ENCODE data around the gene PIGU.
"Not testable (repeated sequence)": the region's sequence is repeated elsewhere in the genome, so short reads cannot be mapped to it uniquely, and the experiment has no call there.

PIGU gene

DNA sequence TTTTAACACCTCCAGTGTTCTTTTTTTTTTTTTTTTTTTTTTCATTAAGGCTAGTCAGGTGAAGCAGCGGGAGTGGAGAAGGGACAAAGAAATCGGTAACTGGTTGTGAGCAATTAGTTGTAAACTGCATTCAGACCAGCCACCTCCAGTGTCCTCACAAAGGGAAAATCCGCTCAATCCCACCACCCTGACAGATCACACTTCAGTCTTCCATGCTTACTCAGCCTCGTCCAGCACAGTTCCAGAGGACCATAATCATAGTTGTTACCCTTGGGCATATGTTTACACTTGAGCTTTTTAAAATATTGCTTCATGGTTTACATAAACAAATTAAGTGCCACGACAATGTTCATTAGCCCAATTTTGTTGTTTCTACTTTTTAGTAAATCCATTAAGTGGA lies 150.4 kb downstream of the PIGU start:
- DNase-seq (ENCODE audit: low read depth) = no peak
- H3K4me3 ChIP-seq (replicated peaks; ENCODE audit: low read depth, low read length) = no peak overlapping the region
- TF ChIP-seq, protein P1, sequence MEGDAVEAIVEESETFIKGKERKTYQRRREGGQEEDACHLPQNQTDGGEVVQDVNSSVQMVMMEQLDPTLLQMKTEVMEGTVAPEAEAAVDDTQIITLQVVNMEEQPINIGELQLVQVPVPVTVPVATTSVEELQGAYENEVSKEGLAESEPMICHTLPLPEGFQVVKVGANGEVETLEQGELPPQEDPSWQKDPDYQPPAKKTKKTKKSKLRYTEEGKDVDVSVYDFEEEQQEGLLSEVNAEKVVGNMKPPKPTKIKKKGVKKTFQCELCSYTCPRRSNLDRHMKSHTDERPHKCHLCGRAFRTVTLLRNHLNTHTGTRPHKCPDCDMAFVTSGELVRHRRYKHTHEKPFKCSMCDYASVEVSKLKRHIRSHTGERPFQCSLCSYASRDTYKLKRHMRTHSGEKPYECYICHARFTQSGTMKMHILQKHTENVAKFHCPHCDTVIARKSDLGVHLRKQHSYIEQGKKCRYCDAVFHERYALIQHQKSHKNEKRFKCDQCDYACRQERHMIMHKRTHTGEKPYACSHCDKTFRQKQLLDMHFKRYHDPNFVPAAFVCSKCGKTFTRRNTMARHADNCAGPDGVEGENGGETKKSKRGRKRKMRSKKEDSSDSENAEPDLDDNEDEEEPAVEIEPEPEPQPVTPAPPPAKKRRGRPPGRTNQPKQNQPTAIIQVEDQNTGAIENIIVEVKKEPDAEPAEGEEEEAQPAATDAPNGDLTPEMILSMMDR (IDR thresholded peaks at IDR 0.05; ENCODE audit: low read length, missing control alignments) = no peak

DNA sequence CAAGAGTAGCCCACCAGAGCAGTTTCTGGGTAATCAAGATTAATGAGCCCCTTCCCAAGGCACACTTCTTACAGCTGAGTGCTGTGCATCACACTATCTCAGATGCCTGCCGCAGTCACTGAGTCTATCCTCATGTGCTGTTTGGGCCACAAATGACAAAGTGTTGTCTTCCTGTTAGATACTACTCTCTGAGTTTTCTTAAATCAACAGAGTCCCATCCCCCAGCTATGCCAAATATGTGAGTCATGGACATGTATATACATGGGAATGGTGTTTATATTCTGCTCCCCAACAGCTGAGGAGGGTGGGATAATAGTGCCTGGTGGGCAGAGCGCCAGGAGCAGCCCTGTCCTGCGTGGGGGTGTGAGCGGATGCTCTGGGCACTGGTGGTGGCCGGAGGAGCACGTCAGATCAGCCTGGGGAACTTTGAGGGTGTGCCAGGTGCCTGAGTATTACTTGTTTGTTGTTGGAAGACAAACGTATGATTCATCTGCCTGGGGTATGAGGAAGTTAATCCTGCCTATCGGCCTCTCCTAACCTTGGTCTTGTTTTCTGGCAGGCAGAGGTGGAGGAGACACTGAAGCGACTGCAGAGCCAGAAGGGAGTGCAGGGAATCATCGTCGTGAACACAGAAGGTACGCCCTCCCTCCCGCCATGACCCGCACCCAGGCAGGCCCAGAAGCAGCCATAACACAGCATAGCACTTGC lies 151.0 kb downstream of the PIGU start:
- peak; percentile 99 for DNase-seq (ENCODE audit: low read depth)
- TF ChIP-seq, protein P1 (IDR thresholded peaks at IDR 0.05; ENCODE audit: low read length, missing control alignments) = no peak
- no peak overlapping the region for H3K4me3 ChIP-seq (replicated peaks; ENCODE audit: low read depth, low read length)

DNA sequence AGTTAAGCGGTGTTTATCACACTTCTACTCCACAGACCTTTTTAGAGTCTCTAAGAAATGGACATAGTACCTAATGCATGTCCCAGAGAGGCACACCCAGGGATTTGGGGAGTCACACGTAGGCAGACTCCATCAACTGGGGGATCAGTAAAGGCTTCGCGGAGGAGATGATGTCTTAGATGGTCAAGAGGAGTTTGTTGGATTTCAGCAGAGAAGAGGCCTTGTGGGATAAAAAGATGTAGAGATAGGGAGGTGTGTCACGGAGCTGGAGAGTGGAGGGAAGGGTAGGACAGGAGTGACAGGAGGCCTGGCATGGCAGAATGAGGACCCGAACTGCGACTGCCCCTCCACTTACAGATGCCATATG lies 151.6 kb downstream of the PIGU start:
- DNase-seq (ENCODE audit: low read depth) = no peak
- H3K4me3 ChIP-seq (replicated peaks; ENCODE audit: low read depth, low read length) = no peak overlapping the region
- TF ChIP-seq, protein P1 (IDR thresholded peaks at IDR 0.05; ENCODE audit: low read length, missing control alignments) = no peak

DNA sequence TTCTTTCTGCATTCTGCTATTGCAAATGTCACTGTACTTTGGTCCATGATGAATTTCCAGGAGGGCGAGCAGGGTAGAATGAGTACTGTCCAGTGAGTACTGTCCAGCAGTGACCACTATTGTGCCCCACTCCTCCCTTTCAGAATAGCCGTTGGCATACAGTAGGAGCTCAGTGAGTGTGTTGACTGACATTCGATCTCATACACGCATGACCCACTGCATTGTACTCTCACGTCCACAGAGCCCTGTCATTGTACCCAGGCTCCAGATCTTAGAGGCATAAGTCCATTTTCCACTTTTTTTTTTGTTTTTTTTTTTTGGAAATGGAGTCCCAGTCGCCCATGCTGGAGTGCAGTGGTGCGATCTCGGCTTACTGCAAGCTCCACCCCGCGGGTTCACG lies 152.5 kb downstream of the PIGU start:
- TF ChIP-seq, protein P1 (IDR thresholded peaks at IDR 0.05; ENCODE audit: low read length, missing control alignments) = no peak
- no peak for DNase-seq (ENCODE audit: low read depth)
- H3K4me3 ChIP-seq (replicated peaks; ENCODE audit: low read depth, low read length) = no peak overlapping the region

DNA sequence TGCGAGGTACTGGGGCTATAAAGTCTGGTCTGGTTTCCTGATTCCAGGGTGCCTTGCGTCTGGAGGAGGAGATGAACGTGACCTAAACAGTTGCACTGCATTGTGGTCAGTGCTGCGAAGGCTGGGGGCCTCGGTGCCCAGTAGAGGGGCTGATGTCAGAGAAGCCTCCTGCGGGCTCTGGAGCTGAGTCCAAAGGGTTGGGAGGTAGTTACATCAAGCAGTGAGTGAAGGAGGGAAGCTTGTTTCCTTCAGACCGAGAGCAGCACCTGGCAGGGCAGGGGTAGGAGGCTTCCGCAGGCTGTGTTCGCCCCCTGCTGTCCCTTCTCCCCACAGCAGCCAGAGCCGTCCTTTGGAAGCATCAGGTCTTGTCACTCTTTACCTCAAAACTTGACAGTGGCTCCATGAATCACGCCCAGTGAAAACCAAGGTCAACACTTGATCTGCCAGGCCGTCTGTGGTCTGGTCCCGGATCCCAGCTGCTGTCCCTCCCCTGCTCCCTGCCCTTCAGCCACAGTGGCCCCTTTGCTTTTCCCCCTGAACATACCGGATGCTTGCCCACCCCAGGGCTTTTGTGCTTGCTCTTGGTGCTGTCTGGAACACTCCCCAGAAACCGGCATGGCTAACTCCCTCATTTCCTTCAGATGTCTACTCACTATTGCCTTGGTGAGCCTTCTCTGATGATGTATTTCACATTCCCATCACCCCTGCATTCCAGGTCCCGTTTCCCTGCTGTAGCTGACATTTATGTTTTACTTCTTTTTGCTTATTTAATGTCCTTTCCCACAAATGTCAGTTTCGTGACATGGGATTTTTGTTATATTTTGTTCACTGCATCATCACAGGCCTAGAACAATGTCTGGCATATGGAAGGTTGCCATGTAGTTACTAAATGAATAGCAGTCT lies 153.7 kb downstream of the PIGU start:
- TF ChIP-seq, protein P1 (IDR thresholded peaks at IDR 0.05; ENCODE audit: low read length, missing control alignments) = peak; percentile 65
- peak; percentile 83 for DNase-seq (ENCODE audit: low read depth)
- no peak overlapping the region for H3K4me3 ChIP-seq (replicated peaks; ENCODE audit: low read depth, low read length)

DNA sequence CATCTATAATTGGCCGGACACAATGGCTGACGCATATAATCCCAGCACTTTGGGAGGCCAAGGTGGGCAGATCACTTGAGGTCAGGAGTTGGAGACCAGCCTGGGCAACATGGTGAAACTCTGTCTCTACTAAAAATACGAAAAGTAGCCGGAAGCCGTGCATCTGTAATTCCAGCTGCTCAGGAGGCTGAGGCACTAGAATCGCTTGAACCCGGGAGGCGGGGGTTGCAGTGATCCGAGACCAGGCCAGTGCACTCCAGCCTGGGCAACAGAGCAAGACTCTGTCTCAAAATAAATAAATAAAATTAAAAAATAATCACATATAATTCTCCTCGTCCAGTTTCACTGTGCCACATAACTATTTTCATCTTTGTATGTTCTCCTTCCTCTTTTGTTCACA lies 157.1 kb downstream of the PIGU start:
- not testable (repeated sequence) for DNase-seq (ENCODE audit: low read depth); H3K4me3 ChIP-seq (replicated peaks; ENCODE audit: low read depth, low read length)

DNA sequence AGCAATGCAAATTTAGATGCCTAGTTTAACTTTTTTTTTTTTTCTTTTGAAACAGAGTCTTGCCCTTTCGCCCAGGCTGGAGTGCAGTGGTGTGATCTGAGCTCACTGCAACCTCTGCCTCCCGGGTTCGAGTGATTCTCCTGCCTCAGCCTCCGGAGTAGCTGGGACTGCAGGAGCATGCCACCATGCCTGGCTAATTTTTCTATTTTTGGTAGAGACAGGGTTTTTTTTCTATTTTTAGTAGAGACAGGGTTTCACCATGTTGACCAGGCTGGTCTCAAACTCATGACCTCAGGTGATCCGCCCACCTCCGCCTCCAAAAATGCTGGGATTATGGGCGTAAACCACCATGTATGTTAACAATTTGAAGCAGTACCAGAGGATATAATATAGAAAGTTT lies 158.0 kb downstream of the PIGU start:
- not testable (repeated sequence) for H3K4me3 ChIP-seq (replicated peaks; ENCODE audit: low read depth, low read length); DNase-seq (ENCODE audit: low read depth)

DNA sequence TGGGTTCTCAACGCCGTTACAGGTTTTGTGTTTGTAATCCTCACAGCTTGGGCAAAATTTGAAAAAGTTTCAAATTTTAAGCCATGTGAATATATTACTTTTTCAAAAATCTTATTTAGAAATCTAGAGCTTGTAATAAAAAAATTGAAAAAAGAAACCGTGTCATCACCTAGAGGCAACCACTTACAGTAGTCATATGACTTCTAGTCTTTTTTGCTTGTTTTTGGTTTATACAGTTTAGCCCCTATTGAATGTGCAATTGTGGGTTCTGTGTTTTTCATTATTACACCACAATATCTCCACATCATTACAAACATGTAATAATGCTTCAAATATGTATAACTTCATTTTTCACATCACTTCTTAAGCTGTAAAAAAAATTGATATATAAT lies 159.8 kb downstream of the PIGU start:
- TF ChIP-seq, protein P1 (IDR thresholded peaks at IDR 0.05; ENCODE audit: low read length, missing control alignments) = no peak
- peak overlapping the region; percentile 91 for H3K4me3 ChIP-seq (replicated peaks; ENCODE audit: low read depth, low read length)
- DNase-seq (ENCODE audit: low read depth) = peak; percentile 22
